Prostate gland (tissue), 2 donors: ENCODE data around the gene PRKCG.

Experiments used
- POLR2A ChIP-seq: fragments of 450-650 bp; IDR thresholded peaks from one replicate; pipeline ENCODE4 v1.6.1; 2016; ENCODE audit warnings: antibody characterized with exemption, mild to moderate bottlenecking
- POLR2AphosphoS5 ChIP-seq: sonication (generic); formaldehyde crosslinking; IDR thresholded peaks from one replicate; pipeline ENCODE4 v1.6.1; 2017; ENCODE audit warnings: antibody characterized with exemption
- TF ChIP-seq, protein P1 (sequence below), 4 experiments: fragments of 200-600 bp in 2 of 4; fragments of 450-650 bp in 2 of 4; sonication (generic) in 2 of 4; IDR thresholded peaks; 1 replicate in 3 of 4; 2 replicates in 1 of 4; pipeline ENCODE4 v1.5.1; 2016 to 2019; ENCODE audit warnings: antibody characterized with exemption in 4 of 4, mild to moderate bottlenecking in 2 of 4, moderate library complexity in 2 of 4

DNA sequence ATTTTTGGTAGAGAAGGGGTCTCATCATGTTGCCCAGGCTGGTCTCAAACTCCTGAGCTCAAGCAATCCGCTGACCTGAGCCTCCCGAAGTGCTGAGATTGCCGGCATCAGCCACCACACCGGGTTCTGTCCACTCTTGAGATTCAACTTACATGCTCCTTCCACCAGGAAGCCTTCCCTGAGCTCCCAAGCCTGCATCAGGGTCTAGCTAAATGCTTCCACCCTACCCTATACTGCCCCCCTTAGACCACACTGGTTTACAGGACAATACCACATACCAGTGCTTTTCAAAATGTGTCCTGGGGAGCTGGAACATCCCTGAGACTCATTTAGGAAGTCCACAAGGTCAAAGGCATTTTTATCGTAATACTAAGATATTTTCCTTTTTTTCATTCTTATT lies 65.6 kb downstream of the PRKCG start:
- TF ChIP-seq, protein P1, sequence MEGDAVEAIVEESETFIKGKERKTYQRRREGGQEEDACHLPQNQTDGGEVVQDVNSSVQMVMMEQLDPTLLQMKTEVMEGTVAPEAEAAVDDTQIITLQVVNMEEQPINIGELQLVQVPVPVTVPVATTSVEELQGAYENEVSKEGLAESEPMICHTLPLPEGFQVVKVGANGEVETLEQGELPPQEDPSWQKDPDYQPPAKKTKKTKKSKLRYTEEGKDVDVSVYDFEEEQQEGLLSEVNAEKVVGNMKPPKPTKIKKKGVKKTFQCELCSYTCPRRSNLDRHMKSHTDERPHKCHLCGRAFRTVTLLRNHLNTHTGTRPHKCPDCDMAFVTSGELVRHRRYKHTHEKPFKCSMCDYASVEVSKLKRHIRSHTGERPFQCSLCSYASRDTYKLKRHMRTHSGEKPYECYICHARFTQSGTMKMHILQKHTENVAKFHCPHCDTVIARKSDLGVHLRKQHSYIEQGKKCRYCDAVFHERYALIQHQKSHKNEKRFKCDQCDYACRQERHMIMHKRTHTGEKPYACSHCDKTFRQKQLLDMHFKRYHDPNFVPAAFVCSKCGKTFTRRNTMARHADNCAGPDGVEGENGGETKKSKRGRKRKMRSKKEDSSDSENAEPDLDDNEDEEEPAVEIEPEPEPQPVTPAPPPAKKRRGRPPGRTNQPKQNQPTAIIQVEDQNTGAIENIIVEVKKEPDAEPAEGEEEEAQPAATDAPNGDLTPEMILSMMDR (IDR thresholded peaks at IDR 0.05): no peak
- TF ChIP-seq POLR2A: no peak
- TF ChIP-seq POLR2AphosphoS5: no peak
